PC-9 (cell line): ENCODE data around the gene DSCAML1.

Experiments used
- EZH2 ChIP-seq: fragments of 200-600 bp; sonication (generic); IDR thresholded peaks from 2 replicates; pipeline ENCODE4 v1.8.0; 2017; ENCODE audit warnings: antibody characterized with exemption, low read depth
- TF ChIP-seq, protein P1 (sequence below): fragments of 200-600 bp; sonication (generic); conservative IDR thresholded peaks from 2 replicates; pipeline ENCODE4 v1.6.1; 2017; ENCODE audit warnings: mixed run types, antibody characterized with exemption, mild to moderate bottlenecking, moderate library complexity

DNA sequence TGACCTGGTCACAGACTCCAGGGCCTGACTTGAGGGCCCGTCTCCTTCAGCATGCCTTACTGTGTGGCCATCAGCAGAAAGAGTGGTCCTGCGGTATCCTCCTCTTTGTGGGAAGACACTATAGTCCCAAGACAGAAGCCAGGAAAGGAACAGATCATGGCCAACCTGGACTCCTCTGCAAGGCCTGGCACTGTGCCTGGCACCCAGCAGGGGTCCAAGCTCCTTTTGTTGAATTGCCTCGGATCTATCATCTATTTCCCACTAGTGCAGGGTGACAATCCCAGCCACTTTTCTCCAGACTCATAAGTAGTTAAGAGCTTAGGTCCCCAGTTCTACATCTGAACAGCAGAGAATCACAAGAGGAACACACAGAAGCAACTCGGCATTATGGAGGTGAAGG lies 27.0 kb downstream of the DSCAML1 start:
- TF ChIP-seq, protein P1, sequence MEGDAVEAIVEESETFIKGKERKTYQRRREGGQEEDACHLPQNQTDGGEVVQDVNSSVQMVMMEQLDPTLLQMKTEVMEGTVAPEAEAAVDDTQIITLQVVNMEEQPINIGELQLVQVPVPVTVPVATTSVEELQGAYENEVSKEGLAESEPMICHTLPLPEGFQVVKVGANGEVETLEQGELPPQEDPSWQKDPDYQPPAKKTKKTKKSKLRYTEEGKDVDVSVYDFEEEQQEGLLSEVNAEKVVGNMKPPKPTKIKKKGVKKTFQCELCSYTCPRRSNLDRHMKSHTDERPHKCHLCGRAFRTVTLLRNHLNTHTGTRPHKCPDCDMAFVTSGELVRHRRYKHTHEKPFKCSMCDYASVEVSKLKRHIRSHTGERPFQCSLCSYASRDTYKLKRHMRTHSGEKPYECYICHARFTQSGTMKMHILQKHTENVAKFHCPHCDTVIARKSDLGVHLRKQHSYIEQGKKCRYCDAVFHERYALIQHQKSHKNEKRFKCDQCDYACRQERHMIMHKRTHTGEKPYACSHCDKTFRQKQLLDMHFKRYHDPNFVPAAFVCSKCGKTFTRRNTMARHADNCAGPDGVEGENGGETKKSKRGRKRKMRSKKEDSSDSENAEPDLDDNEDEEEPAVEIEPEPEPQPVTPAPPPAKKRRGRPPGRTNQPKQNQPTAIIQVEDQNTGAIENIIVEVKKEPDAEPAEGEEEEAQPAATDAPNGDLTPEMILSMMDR, result no peak
- no peak for TF ChIP-seq EZH2
